HG03060 (cell line): ENCODE data around the gene COA8.
"Not testable (repeated sequence)": the region's sequence is repeated elsewhere in the genome, so short reads cannot be mapped to it uniquely, and the experiment has no call there.

Source experiments
- ATAC-seq: cut with Tn5 transposase; IDR thresholded peaks from one replicate; pipeline ENCODE4 v1.9.1; 2021; ENCODE audit warnings: low read depth, moderate number of reproducible peaks; ENCODE audit not compliant: unreplicated experiment

Gene COA8

DNA sequence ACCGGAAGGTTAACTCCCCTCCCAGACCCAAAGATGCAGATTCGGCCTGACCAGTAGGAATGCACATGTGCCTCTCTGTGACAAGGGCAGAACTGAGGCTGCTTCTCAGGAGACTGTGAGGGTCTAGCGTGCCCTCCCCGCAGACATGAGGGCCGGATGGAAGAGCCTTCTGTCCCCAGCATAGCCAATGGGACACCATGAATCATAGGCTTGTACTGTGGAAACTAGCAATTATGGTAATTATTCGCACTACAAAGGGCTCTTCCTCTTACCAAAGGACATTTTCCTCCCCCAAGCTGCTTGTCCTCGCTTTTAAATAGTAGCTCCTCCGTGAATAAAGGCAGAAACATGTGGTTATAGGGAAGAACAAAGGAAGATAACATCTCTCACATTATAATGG is 6.2 kb downstream of the COA8 start:
- no peak for ATAC-seq

DNA sequence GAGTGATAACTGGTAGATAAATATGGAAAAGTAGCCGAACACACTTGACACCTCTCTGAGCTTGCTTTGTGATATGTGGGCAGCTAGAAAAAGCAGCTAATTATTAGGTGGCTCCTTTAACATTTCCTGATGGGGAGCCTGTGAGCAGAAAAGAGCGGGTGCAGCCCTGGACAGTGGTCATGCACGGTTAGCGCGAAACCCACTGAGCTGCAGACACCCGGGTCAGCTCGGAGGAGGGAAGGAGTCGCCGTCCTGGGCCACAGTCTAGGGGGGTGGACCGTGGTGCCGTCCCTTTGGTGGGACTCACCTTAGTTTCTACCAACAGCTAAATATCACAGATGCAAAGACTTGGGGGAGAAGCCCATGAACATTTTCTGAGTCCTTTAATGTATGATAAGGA is 6.6 kb downstream of the COA8 start:
- no peak for ATAC-seq

GRCh38 chr14:103574104-103574503 is 11.3 kb downstream of the COA8 start:
- ATAC-seq: no peak

DNA sequence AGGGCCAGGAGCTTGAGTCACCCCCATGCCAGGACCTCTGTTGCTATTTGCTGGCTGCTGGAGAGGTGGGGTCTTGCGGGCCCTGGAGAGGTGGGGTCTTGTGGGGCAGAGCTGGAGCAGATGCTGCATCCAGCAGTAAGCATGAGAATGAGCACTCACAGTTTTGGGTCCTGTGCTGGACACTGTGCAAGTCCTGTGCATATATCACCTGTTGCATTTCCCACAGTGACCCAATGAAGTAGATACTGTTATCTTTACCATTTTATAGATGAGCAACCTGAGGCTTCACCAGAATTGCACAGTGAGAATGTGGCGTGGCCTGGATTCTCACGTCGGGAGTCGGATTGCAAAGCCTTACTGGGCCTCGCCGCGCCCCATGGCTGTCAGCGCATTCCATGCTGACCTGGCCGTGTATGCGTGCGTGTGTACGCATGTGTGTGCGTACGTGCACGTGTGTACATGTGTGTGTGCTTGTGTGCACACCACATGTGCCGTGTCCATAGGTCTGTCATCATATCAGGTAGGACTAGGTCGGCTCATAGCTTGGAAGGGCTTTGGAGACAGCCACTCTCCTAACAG is 12.0 kb downstream of the COA8 start:
- no peak for ATAC-seq

- ATAC-seq: no peak
Measured at GRCh38 chr14:103576371-103577024, 13.7 kb downstream of the COA8 start.

DNA sequence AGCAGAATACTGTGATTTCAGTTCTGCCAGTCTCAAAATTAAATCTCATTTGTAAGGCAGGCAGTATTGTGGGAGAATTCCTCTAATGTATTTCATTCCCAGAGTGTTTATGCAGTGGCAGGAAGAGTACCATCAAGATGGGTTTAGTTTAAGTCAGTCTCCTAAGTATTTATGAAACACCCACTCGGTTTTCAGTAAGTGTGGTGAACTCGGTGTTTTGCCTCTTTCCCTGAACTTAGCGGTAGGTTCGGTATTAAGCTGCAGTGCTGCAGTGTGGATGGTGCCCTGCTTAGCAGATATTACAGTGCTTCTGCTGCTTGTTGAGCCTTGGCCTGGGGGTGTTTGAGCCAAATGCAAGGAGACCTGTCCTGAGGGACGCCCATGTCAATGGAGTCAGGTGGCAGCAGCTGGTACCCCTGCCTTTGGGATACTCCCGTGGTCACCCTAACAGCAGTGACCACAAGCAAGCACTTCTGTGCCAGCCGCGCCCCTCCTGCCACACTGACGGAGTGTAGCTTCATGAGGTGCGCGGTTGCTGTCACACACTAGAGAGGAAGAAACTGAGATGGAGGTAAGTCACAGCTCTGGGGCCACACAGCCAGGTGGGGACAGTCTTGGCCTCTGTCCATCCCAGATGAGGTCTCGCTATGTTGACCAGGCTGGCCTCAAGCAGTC is 15.8 kb downstream of the COA8 start:
- ATAC-seq: no peak

DNA sequence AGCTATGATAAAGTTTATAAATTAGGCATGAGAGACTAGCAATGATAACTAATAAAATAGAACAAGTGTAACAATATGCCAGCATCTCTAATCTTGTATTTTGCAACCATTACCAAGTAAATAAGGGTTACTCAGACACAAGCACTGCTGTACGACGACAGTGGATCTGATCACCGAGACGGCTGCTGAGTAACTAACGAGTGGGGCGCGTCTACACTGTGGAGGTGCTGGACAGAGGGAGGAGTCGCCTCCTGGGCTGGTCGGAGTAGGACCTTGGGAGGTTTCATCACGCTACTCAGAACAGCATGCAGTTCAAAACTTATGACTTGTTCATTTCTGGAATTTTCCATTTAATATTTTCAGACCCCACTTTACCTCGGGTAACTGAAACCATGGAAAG is 18.4 kb downstream of the COA8 start:
- no peak for ATAC-seq

- ATAC-seq: no peak
Measured at GRCh38 chr14:103581954-103582703, 19.4 kb downstream of the COA8 start.

- no peak for ATAC-seq
Measured at GRCh38 chr14:103584326-103584915, 21.7 kb downstream of the COA8 start.

GRCh38 chr14:103593577-103593976 is 30.8 kb downstream of the COA8 start:
- ATAC-seq: peak; percentile 67

GRCh38 chr14:103594265-103594664 is 31.5 kb downstream of the COA8 start:
- no peak for ATAC-seq

- no peak for ATAC-seq
Measured at GRCh38 chr14:103597623-103598377, 35.0 kb downstream of the COA8 start.

GRCh38 chr14:103600503-103600902 is 37.7 kb downstream of the COA8 start:
- no peak for ATAC-seq

- no peak for ATAC-seq
Measured at GRCh38 chr14:103604620-103605019, 41.9 kb downstream of the COA8 start.

DNA sequence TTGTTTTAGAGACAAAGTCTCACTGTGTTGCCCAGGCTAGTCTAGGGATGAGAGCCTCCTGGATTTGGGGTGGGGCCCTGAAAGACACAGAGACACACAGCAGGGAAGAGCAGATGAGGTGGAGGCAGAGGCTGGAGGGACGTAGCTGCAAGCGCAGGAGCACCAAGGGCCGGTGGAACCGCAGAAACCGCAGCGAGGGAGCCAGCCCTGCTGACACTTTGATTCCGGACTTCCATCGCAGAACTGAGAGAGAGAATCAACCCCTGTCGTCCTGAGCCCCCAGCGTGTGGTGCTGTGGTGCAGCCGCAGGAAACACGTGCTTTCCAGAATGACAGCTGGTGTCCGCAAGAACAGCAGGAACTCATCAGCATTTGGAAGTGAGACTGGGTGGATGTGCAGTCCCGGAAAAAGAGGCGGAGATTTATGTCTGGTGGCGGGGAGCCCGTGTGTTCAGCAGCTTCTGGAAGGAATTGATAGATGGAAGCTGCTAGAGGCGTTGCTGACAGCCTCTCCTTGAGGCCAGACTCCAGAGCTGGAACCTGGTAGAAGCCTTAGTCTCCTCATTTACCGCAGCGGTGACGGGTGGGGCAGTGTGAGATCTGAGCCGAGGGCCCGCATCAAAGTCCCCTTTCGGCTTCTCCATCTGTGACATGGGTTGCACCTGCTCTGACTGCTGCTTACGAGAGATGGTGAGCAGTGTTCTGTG is 44.4 kb downstream of the COA8 start:
- ATAC-seq: no peak

DNA sequence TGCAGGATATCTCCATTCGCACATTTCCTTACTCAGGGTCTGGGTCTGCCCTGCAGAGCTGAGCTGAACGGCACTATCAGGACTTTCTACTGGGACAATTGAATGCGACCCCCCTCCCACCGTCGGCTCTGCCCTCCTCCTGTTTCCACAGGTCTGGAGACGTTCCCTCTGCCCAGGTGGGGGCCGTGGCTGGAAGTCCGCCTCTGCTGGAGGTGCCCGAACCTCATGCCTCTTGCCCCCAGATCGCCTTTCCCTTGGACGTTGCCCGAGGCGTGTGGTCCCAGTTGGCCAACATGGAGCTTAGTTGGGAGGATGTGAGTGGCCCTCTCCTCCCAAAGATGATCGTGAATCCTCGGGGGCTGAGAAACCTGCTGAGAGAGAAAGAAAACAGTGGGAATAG is 45.1 kb downstream of the COA8 start:
- no peak for ATAC-seq

- not testable (repeated sequence) for ATAC-seq
Measured at GRCh38 chr14:103609081-103609480, 46.3 kb downstream of the COA8 start.

DNA sequence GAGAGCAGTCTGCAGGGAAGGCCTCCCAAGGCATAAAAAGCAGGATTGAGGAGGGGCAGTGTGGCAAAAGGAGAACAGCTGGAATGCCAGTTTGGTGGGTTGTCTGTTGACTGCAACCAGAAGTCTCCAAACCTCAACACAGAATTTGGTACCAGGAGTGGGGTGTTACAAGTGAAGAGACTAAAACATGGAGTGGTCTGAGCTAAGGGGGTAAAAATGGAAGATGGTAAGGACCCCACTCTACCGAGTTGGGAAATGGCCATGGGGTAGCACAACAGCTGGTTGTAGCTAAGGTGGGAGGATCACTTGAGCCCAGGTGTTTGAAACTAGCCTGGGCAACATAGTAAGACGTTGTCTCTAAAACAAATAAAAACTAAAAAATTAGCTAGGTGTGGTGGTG is 48.5 kb downstream of the COA8 start:
- ATAC-seq: no peak

DNA sequence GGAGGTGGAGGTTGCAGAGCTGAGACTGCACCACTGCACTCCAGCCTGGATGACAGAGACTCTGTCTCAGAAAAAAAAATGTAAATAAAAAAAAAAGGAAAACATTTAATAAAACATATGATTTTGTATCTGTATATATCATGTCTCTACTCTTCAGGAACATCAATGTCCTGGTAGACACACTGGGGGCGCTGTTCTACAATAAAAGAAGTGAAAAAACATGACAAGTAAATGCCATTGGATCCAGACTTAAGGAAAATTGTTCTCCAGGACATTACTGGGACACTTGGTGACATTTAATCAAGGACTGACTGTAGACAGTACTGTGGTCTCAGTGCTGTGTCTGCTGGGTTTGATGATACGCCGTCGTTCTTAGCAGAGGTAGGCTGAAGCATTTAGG is 50.8 kb downstream of the COA8 start:
- no peak for ATAC-seq
